Measurements from ENCODE around the gene MAGEF1.

Gene MAGEF1

GRCh38 chr3:184711493-184712247, at the start of gene MAGEF1:
MAGEF1 (minus strand) TSS chr3:184712064; CDS start chr3:184711821, 243 bp downstream.
- peak; percentile 59 for DNase-seq (ENCODE audit: low spot score)

GRCh38 chr3:184761075-184761841, 49.4 kb upstream of the MAGEF1 start:
- no peak for DNase-seq (ENCODE audit: low spot score)

- no peak for DNase-seq (ENCODE audit: low spot score)
Measured at GRCh38 chr3:184760337-184761074, 48.6 kb upstream of the MAGEF1 start.

GRCh38 chr3:184759666-184760200, 47.9 kb upstream of the MAGEF1 start:
- DNase-seq (ENCODE audit: low spot score): no peak

GRCh38 chr3:184758056-184758455, 46.2 kb upstream of the MAGEF1 start:
- DNase-seq (ENCODE audit: low spot score): no peak

- DNase-seq (ENCODE audit: low spot score): no peak
Measured at GRCh38 chr3:184757022-184757651, 45.3 kb upstream of the MAGEF1 start.

- DNase-seq (ENCODE audit: low spot score): no peak
Measured at GRCh38 chr3:184756151-184757021, 44.5 kb upstream of the MAGEF1 start.

GRCh38 chr3:184755315-184755731, 43.5 kb upstream of the MAGEF1 start:
- no peak for DNase-seq (ENCODE audit: low spot score)

GRCh38 chr3:184752361-184752760, 40.5 kb upstream of the MAGEF1 start:
- no peak for DNase-seq (ENCODE audit: low spot score)

- DNase-seq (ENCODE audit: low spot score): no peak
Measured at GRCh38 chr3:184751204-184752040, 39.6 kb upstream of the MAGEF1 start.

- DNase-seq (ENCODE audit: low spot score): no peak
Measured at GRCh38 chr3:184750349-184751083, 38.7 kb upstream of the MAGEF1 start.

GRCh38 chr3:184749168-184749744, 37.4 kb upstream of the MAGEF1 start:
- no peak for DNase-seq (ENCODE audit: low spot score)

GRCh38 chr3:184748219-184749135, 36.6 kb upstream of the MAGEF1 start:
- no peak for DNase-seq (ENCODE audit: low spot score)

GRCh38 chr3:184746131-184747120, 34.6 kb upstream of the MAGEF1 start:
- DNase-seq (ENCODE audit: low spot score): no peak

GRCh38 chr3:184745526-184745925, 33.7 kb upstream of the MAGEF1 start:
- DNase-seq (ENCODE audit: low spot score): no peak

GRCh38 chr3:184743248-184743647, 31.4 kb upstream of the MAGEF1 start:
- no peak for DNase-seq (ENCODE audit: low spot score)

Measured in CD4-positive, alpha-beta T cell treated with Interleukin-15 for 4 hours (primary cell).